GM12878 (cell line): ENCODE results near the gene RECQL5. TPM values are rescaled to one million over a fixed set of nuclear protein-coding genes. Genes with fewer than 3 reads are reported as not detected.
"Not testable (repeated sequence)": the region's sequence is repeated elsewhere in the genome, so short reads cannot be mapped to it uniquely, and the experiment has no call there.

Experiments
- ATAC-seq: fragments of 200-7000 bp; cut with Tn5 transposase; 3 replicates; pipeline ENCODE4 v1.9.1; 2020; ENCODE audit warnings: mild to moderate bottlenecking, moderate library complexity
- BruUV-seq: library from RNA; stranded (reverse); fragments of 400-500 nt; replicated peaks from 2 replicates; lab custom pipeline; 2021; lab: Mats Ljungman, UMichigan
- CTCF ChIA-PET: fragments of 300-600 bp; sonication (Branson Sonifier 250); formaldehyde crosslinking; extraction: SDS; loops from one replicate; lab custom pipeline; 2021; ENCODE audit warnings: inconsistent platforms; lab: Yijun Ruan, JAX
- POLR2A ChIA-PET: fragments of 350-600 bp; formaldehyde crosslinking; extraction: SDS; loops from one replicate; lab custom pipeline; 2021; ENCODE audit warnings: inconsistent platforms; lab: Charles Lee
- RAD21 ChIA-PET: fragments of 300-600 bp; sonication (Branson Sonifier 250); formaldehyde crosslinking; loops from one replicate; lab custom pipeline; 2023; ENCODE audit warnings: antibody characterized with exemption; ENCODE audit not compliant: unreplicated experiment; lab: Charles Lee
- SMC1A ChIA-PET: fragments of 300-600 bp; sonication (Branson Sonifier 250); formaldehyde crosslinking; loops from one replicate; lab custom pipeline; 2023; ENCODE audit not compliant: unreplicated experiment, uncharacterized antibody; lab: Charles Lee
- DNase-seq: peaks from one replicate; pipeline ENCODE4 v3.0.0-alpha.2; 2011; ENCODE audit warnings: low read depth, low spot score
- FAIRE-seq: peaks from 3 replicates; lab custom pipeline; 2011; peaks lifted over from hg19 to GRCh38; lab: Jason Lieb, UNC
- H2AFZ ChIP-seq: 2 replicates; pipeline ENCODE4 v1.6.0; 2011; ENCODE audit warnings: low read depth, low read length, control low read depth; ENCODE audit not compliant: control insufficient read depth
- H3K27ac ChIP-seq: 2 replicates; pipeline ENCODE4 v1.5.1; 2011; ENCODE audit warnings: control low read depth; ENCODE audit not compliant: control insufficient read depth, insufficient read depth
- H3K27me3 ChIP-seq, 2 experiments: replicated peaks in 1 of 2; 2 replicates each; pipeline versions ENCODE4 v1.6.0 to v1.6.1; 2011; ENCODE audit warnings: low read length in 1 of 2; ENCODE audit not compliant: control insufficient read depth in 2 of 2, insufficient read depth in 2 of 2
- H3K36me3 ChIP-seq, 2 experiments: 2 replicates each; pipeline ENCODE4 v1.5.1; 2011; ENCODE audit warnings: low read length in 1 of 2; ENCODE audit not compliant: control insufficient read depth in 2 of 2, insufficient read depth in 2 of 2
- H3K4me1 ChIP-seq: 2 replicates; pipeline ENCODE4 v1.6.1; 2011; ENCODE audit warnings: mild to moderate bottlenecking, low read length, moderate library complexity, mixed read lengths; ENCODE audit not compliant: control insufficient read depth, insufficient read depth
- H3K4me2 ChIP-seq: 2 replicates; pipeline ENCODE4 v1.6.0; 2011; ENCODE audit warnings: control low read depth; ENCODE audit not compliant: control insufficient read depth, insufficient read depth
- H3K4me3 ChIP-seq: fragments of 200-600 bp; sonication (generic); 2 replicates; pipeline ENCODE4 v1.5.1; 2016
- H3K79me2 ChIP-seq: 2 replicates; pipeline ENCODE4 v1.6.0; 2011; ENCODE audit warnings: low read length; ENCODE audit not compliant: control insufficient read depth, insufficient read depth
- H3K9ac ChIP-seq: 2 replicates; pipeline ENCODE4 v1.8.0; 2011; ENCODE audit warnings: low read length, control low read depth, mixed read lengths; ENCODE audit not compliant: control insufficient read depth, insufficient read depth
- H3K9me3 ChIP-seq: replicated peaks from 3 replicates; pipeline ENCODE4 v1.5.1; 2011; ENCODE audit warnings: mild to moderate bottlenecking, low read length; ENCODE audit not compliant: control insufficient read depth, insufficient read depth
- H4K20me1 ChIP-seq: 2 replicates; pipeline ENCODE4 v1.6.0; 2011; ENCODE audit not compliant: control insufficient read depth, insufficient read depth
- NFYB ChIP-seq: IDR thresholded peaks from 2 replicates; pipeline ENCODE4 v1.6.1; 2011; ENCODE audit warnings: low read depth, mild to moderate bottlenecking, low read length, improper control_type of control experiment, moderate library complexity; ENCODE audit not compliant: insufficient read depth
- WGBS: methylation state at CpG from one replicate; pipeline ENCODE4 v1.1.6; 2016; ENCODE audit warnings: low lambda C conversion rate; ENCODE audit not compliant: insufficient replicate concordance, insufficient coverage; ENCODE audit errors: missing lambda C conversion rate; 5-methylcytosine and 5-hydroxymethylcytosine counted together
- in situ Hi-C: fragments of 300-500 bp; cut with MboI; formaldehyde crosslinking; loops from 9 replicates; pipeline ENCODE4 v1.14.3; 2018; ENCODE audit warnings: mixed read lengths
- intact Hi-C: fragments of 100-400 bp; cut with micrococcal nuclease; formaldehyde crosslinking; loops from one replicate; pipeline ENCODE4 v1.14.2; 2022; ENCODE audit not compliant: unreplicated experiment
- polyA plus RNA-seq, 11 experiments: library from polyadenylated mRNA; depleted of rRNA in 4 of 11; unstranded in 6 of 11; stranded (reverse) in 5 of 11; fragments of >200 nt; fragmentation: Nextera tagmentation in 4 of 11; fragmentation: Illumina TruSeq in 1 of 11; extraction: Ambion mirVana in 4 of 11; extraction: Trizol in 1 of 11; gene quantifications; 1 replicate in 1 of 11; 2 replicates in 10 of 11; pipeline versions ENCODE4 v1.2.1 to v1.2.3, GENCODE V29; 2011 to 2016; ENCODE audit warnings: inconsistent platforms in 2 of 11, missing spikeins in 2 of 11, low read depth in 1 of 11
- total RNA-seq, 4 experiments: library from RNA; depleted of rRNA in 3 of 4; stranded (reverse); fragments of >200 nt in 3 of 4; fragmentation: Illumina TruSeq in 1 of 4; extraction: Trizol in 1 of 4; gene quantifications; 2 replicates each; pipeline versions ENCODE4 v1.2.1 to v1.2.3, GENCODE V29; 2013 to 2021

The RECQL5 gene
- total and polyA plus RNA-seq, 10 of the 15 experiments (the other 5 are each of a cell fraction or from before 2014, with no cell fraction given): 3.6 to 30.6 (median 20.1) TPM

- peak; percentile 85 for TF ChIP-seq NFYB
- H2AFZ ChIP-seq, ATAC-seq, intact Hi-C loops, H3K27me3 ChIP-seq, H3K27ac ChIP-seq, in situ Hi-C loops, H4K20me1 ChIP-seq, H3K9me3 ChIP-seq, DNase-seq, RAD21 ChIA-PET, H3K79me2 ChIP-seq, H3K36me3 ChIP-seq, H3K9ac ChIP-seq, H3K4me1 ChIP-seq, BruUV-seq, SMC1A ChIA-PET, FAIRE-seq, H3K4me3 ChIP-seq, H3K4me2 ChIP-seq: not testable (repeated sequence)
- 58% methylated on average over 23 of the region's 23 CpGs for WGBS
- POLR2A ChIA-PET: interaction anchor here (0.7 kb wide), 1 partner anchor 187 kb away, joined by 3 read pairs; no protein-coding TSS in a partner anchor
- CTCF ChIA-PET: interaction anchor here (0.6 to 1.8 kb wide), 5 partner anchors 13 to 198 kb away, joined by 3 to 6 read pairs (median 4); partner anchors contain the start of gene SMIM5
Observed at GRCh38 chr17:75581121-75581725, 85.7 kb downstream of the RECQL5 start.

Other genes with a start within 250 kb of the RECQL5 start
Only the 7 nearest of the 15 such genes appear.
- gene LLGL2, start 141.5 kb downstream of the RECQL5 start, total RNA-seq (2014; rRNA removed): 5.0 and 6.5 TPM in 2 replicates
- 1.8 and 2.0 TPM in 2 replicates for gene LLGL2, start 141.5 kb downstream of the RECQL5 start, total RNA-seq (2014; rRNA removed; fragmentation: Illumina TruSeq; extraction: Trizol)
- 6.3 and 7.6 TPM in 2 replicates for gene LLGL2, start 141.5 kb downstream of the RECQL5 start, total RNA-seq (2021)
- gene LLGL2, start 141.5 kb downstream of the RECQL5 start, polyA plus RNA-seq (2011; rRNA removed): 1.7 and 3.3 TPM in 2 replicates
- gene LLGL2, start 141.5 kb downstream of the RECQL5 start, polyA plus RNA-seq (2014; fragmentation: Illumina TruSeq; extraction: Trizol): 9.9 TPM in 1 of 2 replicates, not detected in the other
- gene LLGL2, start 141.5 kb downstream of the RECQL5 start, polyA plus RNA-seq (2014; fragmentation: Nextera tagmentation; extraction: Ambion mirVana): under 1 TPM; 0.21 to 0.75 TPM
- gene LLGL2, start 141.5 kb downstream of the RECQL5 start, polyA plus RNA-seq (2014; rRNA removed): 5.8 and 7.4 TPM in 2 replicates
- gene LLGL2, start 141.5 kb downstream of the RECQL5 start, polyA plus RNA-seq (2016; fragmentation: Nextera tagmentation; extraction: Ambion mirVana): 1 to 10 TPM; 4.1 to 5.0 TPM
- 4.3 and 6.7 TPM in 2 replicates for gene MYO15B, start 79.4 kb downstream of the RECQL5 start, total RNA-seq (2014; rRNA removed)
- gene MYO15B, start 79.4 kb downstream of the RECQL5 start, total RNA-seq (2014; rRNA removed; fragmentation: Illumina TruSeq; extraction: Trizol): 2.3 and 2.7 TPM in 2 replicates
- 12.3 and 15.4 TPM in 2 replicates for gene MYO15B, start 79.4 kb downstream of the RECQL5 start, total RNA-seq (2021)
- 0.67 and 0.82 TPM in 2 replicates for gene MYO15B, start 79.4 kb downstream of the RECQL5 start, polyA plus RNA-seq (2011; rRNA removed)
- 2.1 and 3.6 TPM in 2 replicates for gene MYO15B, start 79.4 kb downstream of the RECQL5 start, polyA plus RNA-seq (2014; fragmentation: Illumina TruSeq; extraction: Trizol)
- gene MYO15B, start 79.4 kb downstream of the RECQL5 start, polyA plus RNA-seq (2014; fragmentation: Nextera tagmentation; extraction: Ambion mirVana): under 1 TPM in 1 of 2 experiments, not detected in 1; 0.82 TPM
- gene MYO15B, start 79.4 kb downstream of the RECQL5 start, polyA plus RNA-seq (2014; rRNA removed): 9.0 and 11.1 TPM in 2 replicates
- 1 to 10 TPM; 1.2 to 1.3 TPM for gene MYO15B, start 79.4 kb downstream of the RECQL5 start, polyA plus RNA-seq (2016; fragmentation: Nextera tagmentation; extraction: Ambion mirVana)
- not detected in 2 replicates for gene SMIM5, start 33.7 kb downstream of the RECQL5 start, total RNA-seq (2014; rRNA removed)
- gene SMIM5, start 33.7 kb downstream of the RECQL5 start, total RNA-seq (2014; rRNA removed; fragmentation: Illumina TruSeq; extraction: Trizol): not detected in 2 replicates
- gene SMIM5, start 33.7 kb downstream of the RECQL5 start, total RNA-seq (2021): not detected in 2 replicates
- gene SMIM5, start 33.7 kb downstream of the RECQL5 start, polyA plus RNA-seq (2011; rRNA removed): not detected in 2 replicates
- gene SMIM5, start 33.7 kb downstream of the RECQL5 start, polyA plus RNA-seq (2014; fragmentation: Illumina TruSeq; extraction: Trizol): not detected in 2 replicates
- gene SMIM5, start 33.7 kb downstream of the RECQL5 start, polyA plus RNA-seq (2014; fragmentation: Nextera tagmentation; extraction: Ambion mirVana): not detected
- 0.04 TPM in 1 of 2 replicates, not detected in the other for gene SMIM5, start 33.7 kb downstream of the RECQL5 start, polyA plus RNA-seq (2014; rRNA removed)
- under 1 TPM; 0.08 to 0.11 TPM for gene SMIM5, start 33.7 kb downstream of the RECQL5 start, polyA plus RNA-seq (2016; fragmentation: Nextera tagmentation; extraction: Ambion mirVana)
- gene SAP30BP, start 184 bp upstream of the RECQL5 start, total RNA-seq (2014; rRNA removed): 57.9 and 61.9 TPM in 2 replicates
- gene SAP30BP, start 184 bp upstream of the RECQL5 start, total RNA-seq (2014; rRNA removed; fragmentation: Illumina TruSeq; extraction: Trizol): 67.7 and 71.2 TPM in 2 replicates
- 76.8 and 89.3 TPM in 2 replicates for gene SAP30BP, start 184 bp upstream of the RECQL5 start, total RNA-seq (2021)
- gene SAP30BP, start 184 bp upstream of the RECQL5 start, polyA plus RNA-seq (2011; rRNA removed): 73.7 and 77.4 TPM in 2 replicates
- gene SAP30BP, start 184 bp upstream of the RECQL5 start, polyA plus RNA-seq (2014; fragmentation: Illumina TruSeq; extraction: Trizol): 97.8 and 100 TPM in 2 replicates
- 100 to 1,000 TPM; 149 to 166 TPM for gene SAP30BP, start 184 bp upstream of the RECQL5 start, polyA plus RNA-seq (2014; fragmentation: Nextera tagmentation; extraction: Ambion mirVana)
- gene SAP30BP, start 184 bp upstream of the RECQL5 start, polyA plus RNA-seq (2014; rRNA removed): 87.7 and 91.2 TPM in 2 replicates
- gene SAP30BP, start 184 bp upstream of the RECQL5 start, polyA plus RNA-seq (2016; fragmentation: Nextera tagmentation; extraction: Ambion mirVana): 100 to 1,000 TPM; 107 to 116 TPM
- 0.05 and 0.06 TPM in 2 replicates for gene ITGB4, start 54.3 kb upstream of the RECQL5 start, total RNA-seq (2014; rRNA removed)
- gene ITGB4, start 54.3 kb upstream of the RECQL5 start, total RNA-seq (2014; rRNA removed; fragmentation: Illumina TruSeq; extraction: Trizol): 0.18 and 0.28 TPM in 2 replicates
- gene ITGB4, start 54.3 kb upstream of the RECQL5 start, total RNA-seq (2021): 1.6 and 1.9 TPM in 2 replicates
- 0.20 and 0.39 TPM in 2 replicates for gene ITGB4, start 54.3 kb upstream of the RECQL5 start, polyA plus RNA-seq (2011; rRNA removed)
- gene ITGB4, start 54.3 kb upstream of the RECQL5 start, polyA plus RNA-seq (2014; fragmentation: Illumina TruSeq; extraction: Trizol): 0.10 TPM in 1 of 2 replicates, not detected in the other
- not detected for gene ITGB4, start 54.3 kb upstream of the RECQL5 start, polyA plus RNA-seq (2014; fragmentation: Nextera tagmentation; extraction: Ambion mirVana)
- 0.35 and 0.44 TPM in 2 replicates for gene ITGB4, start 54.3 kb upstream of the RECQL5 start, polyA plus RNA-seq (2014; rRNA removed)
- under 1 TPM; 0.20 to 0.45 TPM for gene ITGB4, start 54.3 kb upstream of the RECQL5 start, polyA plus RNA-seq (2016; fragmentation: Nextera tagmentation; extraction: Ambion mirVana)
- 32.6 and 43.2 TPM in 2 replicates for gene GALK1, start 98.0 kb upstream of the RECQL5 start, total RNA-seq (2014; rRNA removed)
- gene GALK1, start 98.0 kb upstream of the RECQL5 start, total RNA-seq (2014; rRNA removed; fragmentation: Illumina TruSeq; extraction: Trizol): 8.7 and 9.2 TPM in 2 replicates
- gene GALK1, start 98.0 kb upstream of the RECQL5 start, total RNA-seq (2021): 38.5 and 41.1 TPM in 2 replicates
- gene GALK1, start 98.0 kb upstream of the RECQL5 start, polyA plus RNA-seq (2011; rRNA removed): 4.0 and 8.4 TPM in 2 replicates
- 0.25 and 3.6 TPM in 2 replicates for gene GALK1, start 98.0 kb upstream of the RECQL5 start, polyA plus RNA-seq (2014; fragmentation: Illumina TruSeq; extraction: Trizol)
- gene GALK1, start 98.0 kb upstream of the RECQL5 start, polyA plus RNA-seq (2014; fragmentation: Nextera tagmentation; extraction: Ambion mirVana): 1 to 10 TPM in 1 of 2 experiments, under 1 TPM in 1; 0.21 to 5.9 TPM
- 34.2 and 40.8 TPM in 2 replicates for gene GALK1, start 98.0 kb upstream of the RECQL5 start, polyA plus RNA-seq (2014; rRNA removed)
- gene GALK1, start 98.0 kb upstream of the RECQL5 start, polyA plus RNA-seq (2016; fragmentation: Nextera tagmentation; extraction: Ambion mirVana): 10 to 100 TPM; 38.1 to 43.8 TPM
- 26.7 and 32.6 TPM in 2 replicates for gene UNK, start 117.7 kb upstream of the RECQL5 start, total RNA-seq (2014; rRNA removed)
- 23.8 and 25.9 TPM in 2 replicates for gene UNK, start 117.7 kb upstream of the RECQL5 start, total RNA-seq (2014; rRNA removed; fragmentation: Illumina TruSeq; extraction: Trizol)
- 32.2 and 34.5 TPM in 2 replicates for gene UNK, start 117.7 kb upstream of the RECQL5 start, total RNA-seq (2021)
- gene UNK, start 117.7 kb upstream of the RECQL5 start, polyA plus RNA-seq (2011; rRNA removed): 30.8 and 33.2 TPM in 2 replicates
- gene UNK, start 117.7 kb upstream of the RECQL5 start, polyA plus RNA-seq (2014; fragmentation: Illumina TruSeq; extraction: Trizol): 25.2 and 26.9 TPM in 2 replicates
- 10 to 100 TPM in 1 of 2 experiments, 1 to 10 TPM in 1; 8.9 to 11.9 TPM for gene UNK, start 117.7 kb upstream of the RECQL5 start, polyA plus RNA-seq (2014; fragmentation: Nextera tagmentation; extraction: Ambion mirVana)
- 29.7 and 31.1 TPM in 2 replicates for gene UNK, start 117.7 kb upstream of the RECQL5 start, polyA plus RNA-seq (2014; rRNA removed)
- 10 to 100 TPM; 27.6 to 27.8 TPM for gene UNK, start 117.7 kb upstream of the RECQL5 start, polyA plus RNA-seq (2016; fragmentation: Nextera tagmentation; extraction: Ambion mirVana)